HepG2 (cell line): ENCODE results near the gene DENND1C. TPM values are rescaled to one million over a fixed set of nuclear protein-coding genes. Genes with fewer than 3 reads are reported as not detected.

Experiments used
- ATAC-seq: fragments of 200-7000 bp; cut with Tn5 transposase; 3 replicates; pipeline ENCODE4 v1.9.1; 2020; ENCODE audit warnings: mild to moderate bottlenecking, moderate library complexity
- BruUV-seq: library from RNA; stranded (reverse); fragments of 400-500 nt; replicated peaks from 2 replicates; lab custom pipeline; 2021; lab: Mats Ljungman, UMichigan
- CTCF ChIA-PET: fragments of 300-600 bp; formaldehyde crosslinking; extraction: SDS; loops from one replicate; lab custom pipeline; 2021; ENCODE audit warnings: low total read pairs, inconsistent platforms, low intra/inter-chr PET ratio; lab: Yijun Ruan, JAX
- POLR2A ChIA-PET: fragments of 350-600 bp; sonication (Branson Sonifier 250); formaldehyde crosslinking; loops from one replicate; lab custom pipeline; 2020; ENCODE audit warnings: antibody characterized with exemption, inconsistent platforms; lab: Yijun Ruan, JAX
- DNase-seq: peaks from one replicate; pipeline ENCODE4 v3.0.0-alpha.2; 2015; ENCODE audit warnings: low spot score
- FAIRE-seq: peaks from 3 replicates; lab custom pipeline; 2011; peaks lifted over from hg19 to GRCh38; lab: Jason Lieb, UNC
- H2AFZ ChIP-seq: one replicate; pipeline ENCODE4 v1.6.1; 2011; ENCODE audit warnings: low read length, inconsistent platforms
- H3K27ac ChIP-seq: fragments of 300-600 bp; 3 replicates; pipeline ENCODE4 v1.8.0; 2011; ENCODE audit warnings: mixed run types, mild to moderate bottlenecking, mixed read lengths, low read length, inconsistent platforms; ENCODE audit not compliant: insufficient read depth; ENCODE audit errors: extremely low read length
- H3K27me3 ChIP-seq, 2 experiments: fragments of 200-600 bp in 1 of 2; 2 replicates in 1 of 2; 3 replicates in 1 of 2; pipeline versions ENCODE4 v1.6.0 to v1.8.0; 2011; ENCODE audit warnings: low read length in 2 of 2, mild to moderate bottlenecking in 2 of 2, moderate library complexity in 2 of 2, inconsistent platforms in 1 of 2; ENCODE audit not compliant: insufficient read depth in 2 of 2, control insufficient read depth in 1 of 2
- H3K36me3 ChIP-seq, 2 experiments: fragments of 200-600 bp in 1 of 2; replicated peaks in 1 of 2; 2 replicates in 1 of 2; 3 replicates in 1 of 2; pipeline versions ENCODE4 v1.5.1 to v1.8.0; 2011; ENCODE audit warnings: low read length in 2 of 2, inconsistent platforms in 1 of 2; ENCODE audit not compliant: insufficient read depth in 2 of 2, control insufficient read depth in 1 of 2
- H3K4me1 ChIP-seq: 2 replicates; pipeline ENCODE4 v1.5.1; 2012; ENCODE audit warnings: low read length, inconsistent platforms; ENCODE audit not compliant: insufficient read depth
- H3K4me2 ChIP-seq: 2 replicates; pipeline ENCODE4 v1.6.0; 2011; ENCODE audit warnings: low read depth, low read length, inconsistent platforms
- H3K4me3 ChIP-seq, 3 experiments: fragments of 200-600 bp in 1 of 3; sonication (generic), shearing (Covaris generic) in 1 of 3; replicated peaks in 1 of 3; 2 replicates each; pipeline ENCODE4 v1.5.1; 2011 to 2016; ENCODE audit warnings: low read length in 3 of 3, inconsistent platforms in 2 of 3, low read depth in 2 of 3, mild to moderate bottlenecking in 2 of 3, control low read depth in 1 of 3, mixed read lengths in 1 of 3; ENCODE audit not compliant: insufficient read depth in 1 of 3
- H3K79me2 ChIP-seq: one replicate; pipeline ENCODE4 v1.6.1; 2011; ENCODE audit warnings: low read length, inconsistent platforms; ENCODE audit not compliant: insufficient read depth
- H3K9ac ChIP-seq: 2 replicates; pipeline ENCODE4 v1.6.0; 2011; ENCODE audit warnings: mild to moderate bottlenecking, low read depth, low read length, inconsistent platforms; ENCODE audit not compliant: insufficient read depth
- H3K9me3 ChIP-seq: 2 replicates; pipeline ENCODE4 v1.5.1; 2012; ENCODE audit warnings: mild to moderate bottlenecking, low read length
- H4K20me1 ChIP-seq: 2 replicates; pipeline ENCODE4 v1.6.0; 2011; ENCODE audit warnings: inconsistent platforms, mild to moderate bottlenecking, low read length, moderate library complexity; ENCODE audit not compliant: insufficient read depth
- ELF1 ChIP-seq: sonication (generic); formaldehyde crosslinking; IDR thresholded peaks from 2 replicates; pipeline ENCODE4 v1.4.0; 2020; ENCODE audit warnings: missing genetic modification reagents
- NCOA2 ChIP-seq: sonication (generic); formaldehyde crosslinking; IDR thresholded peaks from 2 replicates; pipeline ENCODE4 v1.8.0; 2022; ENCODE audit warnings: inconsistent platforms
- ZBTB7B ChIP-seq: sonication (generic); formaldehyde crosslinking; IDR thresholded peaks from 2 replicates; pipeline ENCODE4 v1.4.0; 2020; ENCODE audit warnings: missing genetic modification reagents
- ZNF646 ChIP-seq: sonication (generic); formaldehyde crosslinking; IDR thresholded peaks from 2 replicates; pipeline ENCODE4 v1.9.0; 2021; ENCODE audit warnings: mild to moderate bottlenecking, missing genetic modification reagents
- WGBS: methylation state at CpG from one replicate; pipeline ENCODE4 v1.1.6; 2017; ENCODE audit warnings: low lambda C conversion rate; 5-methylcytosine and 5-hydroxymethylcytosine counted together
- in situ Hi-C: cut with HindIII; loops from 2 replicates; pipeline ENCODE4 v1.10.0; 2017; ENCODE audit warnings: low pct_unique_long_range_greater_than_20kb; ENCODE audit not compliant: extremely low pct_ligation_motif_present
- intact Hi-C: fragments of 100-400 bp; cut with micrococcal nuclease; formaldehyde crosslinking; loops from one replicate; pipeline ENCODE4 v1.10.0; 2022; ENCODE audit not compliant: unreplicated experiment
- polyA plus RNA-seq, 8 experiments: library from polyadenylated mRNA; depleted of rRNA in 3 of 8; stranded (reverse) in 7 of 8; unstranded in 1 of 8; fragments of >200 nt; fragmentation: Illumina TruSeq in 4 of 8; extraction: Trizol in 4 of 8; gene quantifications; 2 replicates each; pipeline versions ENCODE4 v1.2.1 to v1.2.3, GENCODE V29; 2011 to 2016; ENCODE audit warnings: low read depth in 4 of 8, missing spikeins in 1 of 8, mixed read lengths in 1 of 8; ENCODE audit not compliant: insufficient read depth in 1 of 8
- total RNA-seq, 5 experiments: library from RNA; depleted of rRNA; stranded (reverse); fragments of >200 nt; fragmentation: Illumina TruSeq; extraction: Trizol; gene quantifications; 2 replicates each; pipeline ENCODE4 v1.2.3, GENCODE V29; 2016; ENCODE audit warnings: low read depth in 1 of 5

Gene DENND1C
- total and polyA plus RNA-seq, 2 of the 13 experiments (the other 11 are each of a cell fraction or from before 2014, with no cell fraction given): 0.04 to 0.73 TPM

GRCh38 chr19:6479836-6480398 lies 1.7 kb downstream of the DENND1C start (continued):
- TF ChIP-seq ZNF646 (CRISPR knock-in tag): 0 out of 2 replicates have a peak, but pooled peaks have one; percentile 22
- no peak for TF ChIP-seq ELF1

GRCh38 chr19:6478815-6479214 lies 2.8 kb downstream of the DENND1C start:
- H3K9ac ChIP-seq: no peak overlapping the region
- no peak overlapping the region for H2AFZ ChIP-seq
- ChIA-PET POLR2A (interaction anchor here (0.6 kb wide), 1 partner anchor 281 kb away, joined by 3 read pairs; no protein-coding TSS in a partner anchor), CTCF (no interaction called here)
- H3K27ac ChIP-seq: no peak overlapping the region
- H3K4me2 ChIP-seq: no peak overlapping the region
- in situ Hi-C loops (no loop called here), intact Hi-C loops (no loop called here)
- H3K36me3 ChIP-seq: no peaks in the 10 kb centered on the region
- no peaks in the 10 kb centered on the region for H3K79me2 ChIP-seq
- H3K4me3 ChIP-seq: no peak overlapping the region
- DNase-seq (no peak), ATAC-seq (no peak), FAIRE-seq (no peak)
- no peaks in the 10 kb centered on the region for H4K20me1 ChIP-seq
- TF ChIP-seq NCOA2 (CRISPR knock-in tag) (no peak), ZBTB7B (no peak)
- H3K4me1 ChIP-seq: peaks cover 31% of the 10 kb centered on the region
- BruUV-seq: no TSS peak
- WGBS: 33% methylated on average over 9 of the region's 13 CpGs
- H3K27me3 ChIP-seq: peaks cover 2 to 16% of the 10 kb centered on the region in 2 experiments; a peak in 3 of 5 replicates
- no peaks in the 10 kb centered on the region for H3K9me3 ChIP-seq
